Prostate gland (tissue), 2 donors: ENCODE data around the gene RHOBTB1. TPM values are rescaled to one million over a fixed set of nuclear protein-coding genes. Genes with fewer than 3 reads are reported as not detected.

Experiments used
- DNase-seq: peaks from one replicate; pipeline ENCODE4 v3.0.0-alpha.2; 2019; ENCODE audit warnings: low spot score
- H3K27ac ChIP-seq, 2 donors: fragments of 200-600 bp; sonication (generic); 2 replicates each; pipeline ENCODE4 v1.5.1; 2017 to 2019
- H3K27me3 ChIP-seq: fragments of 200-600 bp; sonication (generic); replicated peaks from 2 replicates; pipeline ENCODE4 v1.5.1; 2019; ENCODE audit not compliant: insufficient read depth
- H3K36me3 ChIP-seq, 2 donors: fragments of 200-600 bp; sonication (generic); 1 replicate in 1 of 2; 2 replicates in 1 of 2; pipeline versions ENCODE4 v1.5.1 to v1.8.1; 2017 to 2019
- H3K4me1 ChIP-seq: fragments of 200-600 bp; sonication (generic); replicated peaks from 2 replicates; pipeline ENCODE4 v1.5.1; 2019
- H3K4me3 ChIP-seq, 2 donors: fragments of 200-600 bp; sonication (generic); 2 replicates each; pipeline ENCODE4 v1.5.1; 2017 to 2019
- H3K9me3 ChIP-seq: fragments of 200-600 bp; sonication (generic); 2 replicates; pipeline ENCODE4 v1.5.1; 2017
- CTCF ChIP-seq, 4 experiments: fragments of 200-600 bp in 2 of 4; fragments of 450-650 bp in 2 of 4; sonication (generic) in 2 of 4; IDR thresholded peaks; 1 replicate in 3 of 4; 2 replicates in 1 of 4; pipeline ENCODE4 v1.5.1; 2016 to 2019; ENCODE audit warnings: antibody characterized with exemption in 4 of 4, mild to moderate bottlenecking in 2 of 4, moderate library complexity in 2 of 4
- POLR2A ChIP-seq: fragments of 450-650 bp; IDR thresholded peaks from one replicate; pipeline ENCODE4 v1.6.1; 2016; ENCODE audit warnings: antibody characterized with exemption, mild to moderate bottlenecking
- POLR2AphosphoS5 ChIP-seq: sonication (generic); formaldehyde crosslinking; IDR thresholded peaks from one replicate; pipeline ENCODE4 v1.6.1; 2017; ENCODE audit warnings: antibody characterized with exemption
- WGBS: methylation state at CpG from one replicate; pipeline ENCODE4 v1.1.5; 2018; 5-methylcytosine and 5-hydroxymethylcytosine counted together
- intact Hi-C: fragments of 100-400 bp; cut with DNase I; formaldehyde crosslinking; loops from one replicate; pipeline ENCODE4 v1.14.2; 2022
- total RNA-seq, 2 donors: library from RNA; depleted of rRNA; stranded (reverse); fragments of >200 nt; gene quantifications; one replicate each; pipeline ENCODE4 v1.1.0, GENCODE V29; 2016

Gene RHOBTB1
- total RNA-seq, 2 donors from 2014 or later = 4.9 to 28.9 TPM

DNA sequence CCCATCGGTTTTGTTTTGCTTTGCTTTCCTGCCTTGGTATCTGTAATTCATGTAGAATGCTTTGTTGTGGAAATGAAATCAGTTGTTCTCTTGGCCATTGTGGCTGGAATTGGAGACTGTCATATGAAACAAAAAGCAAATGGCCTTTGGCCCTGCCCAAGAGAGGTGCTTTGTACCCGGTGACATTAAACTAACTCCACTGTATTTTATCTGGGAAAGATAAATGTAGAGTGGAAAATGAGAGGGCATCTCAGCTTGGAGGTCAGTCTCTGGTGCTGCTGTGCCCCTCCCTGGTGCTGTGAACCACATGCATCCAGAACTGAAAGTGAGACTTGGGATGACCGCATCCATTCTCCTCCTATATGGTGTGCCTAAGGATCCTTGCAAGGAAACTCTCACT is 90.3 kb downstream of the RHOBTB1 start:
- H3K4me1 ChIP-seq = no peaks in the 10 kb centered on the region
- intact Hi-C loops = no loop called here
- WGBS = 96% methylated on average over 3 of the region's 3 CpGs
- H3K9me3 ChIP-seq = no peaks in the 10 kb centered on the region
- H3K36me3 ChIP-seq = no peaks in the 10 kb centered on the region
- no peak for DNase-seq
- H3K27ac ChIP-seq = no peak overlapping the region
- no peak overlapping the region for H3K4me3 ChIP-seq
- no peaks in the 10 kb centered on the region for H3K27me3 ChIP-seq
- no peak for TF ChIP-seq POLR2AphosphoS5
- no peak for TF ChIP-seq POLR2A
- no peak for TF ChIP-seq CTCF (IDR thresholded peaks at IDR 0.05)

GRCh38 chr10:60853107-60853506 is 90.9 kb downstream of the RHOBTB1 start:
- intact Hi-C loops = no loop called here
- Histone ChIP-seq H3K4me3 (no peak overlapping the region), H3K36me3 (no peaks in the 10 kb centered on the region), H3K27me3 (no peaks in the 10 kb centered on the region), H3K27ac (no peak overlapping the region), H3K9me3 (no peaks in the 10 kb centered on the region), H3K4me1 (no peaks in the 10 kb centered on the region)
- no peak for DNase-seq
- WGBS = 93% methylated on average over 4 of the region's 4 CpGs
- no peak for TF ChIP-seq POLR2AphosphoS5
- no peak for TF ChIP-seq POLR2A
- TF ChIP-seq CTCF (IDR thresholded peaks at IDR 0.05) = no peak

GRCh38 chr10:60849740-60850139 is 94.2 kb downstream of the RHOBTB1 start:
- Histone ChIP-seq H3K27ac (no peak overlapping the region), H3K9me3 (no peaks in the 10 kb centered on the region), H3K27me3 (no peaks in the 10 kb centered on the region), H3K4me3 (no peak overlapping the region), H3K4me1 (no peaks in the 10 kb centered on the region), H3K36me3 (no peaks in the 10 kb centered on the region)
- TF ChIP-seq CTCF (IDR thresholded peaks at IDR 0.05) = no peak
- TF ChIP-seq POLR2A = no peak
- TF ChIP-seq POLR2AphosphoS5 = no peak
- WGBS = 75% methylated on average over 1 of the region's 1 CpG
- no peak for DNase-seq
- intact Hi-C loops = no loop called here

- TF ChIP-seq POLR2A = no peak
- no peak for TF ChIP-seq CTCF (IDR thresholded peaks at IDR 0.05)
- no peak for TF ChIP-seq POLR2AphosphoS5
- Histone ChIP-seq H3K4me1 (no peaks in the 10 kb centered on the region), H3K27ac (no peak overlapping the region), H3K36me3 (no peaks in the 10 kb centered on the region), H3K9me3 (no peaks in the 10 kb centered on the region), H3K27me3 (no peaks in the 10 kb centered on the region), H3K4me3 (no peak overlapping the region)
- intact Hi-C loops = no loop called here
- DNase-seq = no peak
- 80% methylated on average over 3 of the region's 3 CpGs for WGBS
Measured at GRCh38 chr10:60849217-60849616, 94.8 kb downstream of the RHOBTB1 start.

DNA sequence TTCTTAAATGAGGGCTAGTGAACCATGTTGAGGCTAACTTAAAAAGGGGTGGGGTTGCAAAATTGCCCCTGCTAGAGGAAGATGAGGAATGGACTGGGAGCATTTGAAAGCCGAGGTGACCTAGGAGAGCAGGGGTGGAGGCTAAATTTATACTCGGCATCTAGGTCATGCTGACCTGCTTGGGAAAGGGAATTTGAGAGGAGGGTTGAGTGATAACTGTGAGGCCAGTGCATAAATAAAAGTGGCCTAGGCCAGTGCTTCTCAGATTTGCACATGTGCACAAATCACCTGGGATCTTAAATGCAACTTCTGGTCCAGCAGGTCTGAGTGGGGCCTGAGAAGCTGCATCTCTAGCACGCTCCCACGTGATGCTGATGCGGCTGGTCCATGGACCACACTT is 95.3 kb downstream of the RHOBTB1 start:
- Histone ChIP-seq H3K27ac (no peak overlapping the region), H3K9me3 (no peaks in the 10 kb centered on the region), H3K4me1 (no peaks in the 10 kb centered on the region), H3K27me3 (no peaks in the 10 kb centered on the region), H3K4me3 (no peak overlapping the region), H3K36me3 (no peaks in the 10 kb centered on the region)
- TF ChIP-seq POLR2A (no peak), POLR2AphosphoS5 (no peak), CTCF (IDR thresholded peaks at IDR 0.05) (no peak)
- no peak for DNase-seq
- WGBS = 76% methylated on average over 5 of the region's 5 CpGs
- intact Hi-C loops = no loop called here
